C4-2B (cell line): Measurements from ENCODE around the gene FER1L5.

Experiments used
- ZFX ChIP-seq: fragments of 450-650 bp; IDR thresholded peaks from 2 replicates; pipeline ENCODE4 v1.6.1; 2017
- TF ChIP-seq, protein P1 (sequence below): fragments of 450-650 bp; conservative IDR thresholded peaks from 2 replicates; pipeline ENCODE4 v1.5.1; 2017; ENCODE audit warnings: mild to moderate bottlenecking

DNA sequence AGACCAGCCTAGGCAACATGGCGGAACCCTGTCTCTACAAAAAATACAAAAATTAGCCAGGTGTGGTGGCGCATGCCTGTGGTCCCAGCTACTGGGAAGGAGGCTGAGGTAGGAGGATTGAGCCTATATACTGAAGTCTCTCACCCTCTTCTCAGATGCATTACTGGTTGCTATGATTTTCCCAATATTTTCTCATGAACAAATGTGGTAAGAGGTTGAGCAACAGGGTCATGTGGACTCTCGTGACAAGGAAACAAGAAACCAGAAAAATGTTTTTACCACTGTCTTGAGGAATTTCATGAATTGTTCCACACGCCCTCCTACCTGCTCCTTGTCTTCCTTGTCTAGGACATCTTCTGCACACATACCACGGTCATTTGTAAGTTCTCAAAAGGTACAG is 84.9 kb downstream of the FER1L5 start:
- TF ChIP-seq, protein P1, sequence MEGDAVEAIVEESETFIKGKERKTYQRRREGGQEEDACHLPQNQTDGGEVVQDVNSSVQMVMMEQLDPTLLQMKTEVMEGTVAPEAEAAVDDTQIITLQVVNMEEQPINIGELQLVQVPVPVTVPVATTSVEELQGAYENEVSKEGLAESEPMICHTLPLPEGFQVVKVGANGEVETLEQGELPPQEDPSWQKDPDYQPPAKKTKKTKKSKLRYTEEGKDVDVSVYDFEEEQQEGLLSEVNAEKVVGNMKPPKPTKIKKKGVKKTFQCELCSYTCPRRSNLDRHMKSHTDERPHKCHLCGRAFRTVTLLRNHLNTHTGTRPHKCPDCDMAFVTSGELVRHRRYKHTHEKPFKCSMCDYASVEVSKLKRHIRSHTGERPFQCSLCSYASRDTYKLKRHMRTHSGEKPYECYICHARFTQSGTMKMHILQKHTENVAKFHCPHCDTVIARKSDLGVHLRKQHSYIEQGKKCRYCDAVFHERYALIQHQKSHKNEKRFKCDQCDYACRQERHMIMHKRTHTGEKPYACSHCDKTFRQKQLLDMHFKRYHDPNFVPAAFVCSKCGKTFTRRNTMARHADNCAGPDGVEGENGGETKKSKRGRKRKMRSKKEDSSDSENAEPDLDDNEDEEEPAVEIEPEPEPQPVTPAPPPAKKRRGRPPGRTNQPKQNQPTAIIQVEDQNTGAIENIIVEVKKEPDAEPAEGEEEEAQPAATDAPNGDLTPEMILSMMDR = no peak
- no peak for TF ChIP-seq ZFX
